Keratinocyte (primary cell): ENCODE results near the gene HNRNPLL.

Experiments used
- CTCF ChIP-seq, 3 experiments: IDR thresholded peaks in 1 of 3; conservative IDR thresholded peaks in 1 of 3; optimal IDR thresholded peaks in 1 of 3; 2 replicates in 2 of 3; 3 replicates in 1 of 3; pipeline versions ENCODE3 to v1.5.1; 2011; ENCODE audit warnings: low read length in 3 of 3, mild to moderate bottlenecking in 3 of 3, moderate library complexity in 2 of 3, control low read depth in 1 of 3, inconsistent platforms in 1 of 3; ENCODE audit not compliant: insufficient read depth in 2 of 3; ENCODE audit errors: extremely low read depth in 1 of 3
- EZH2 ChIP-seq: IDR thresholded peaks from one replicate; pipeline ENCODE4 v1.6.1; 2012; ENCODE audit warnings: inconsistent platforms, mild to moderate bottlenecking, low read length, moderate library complexity

DNA sequence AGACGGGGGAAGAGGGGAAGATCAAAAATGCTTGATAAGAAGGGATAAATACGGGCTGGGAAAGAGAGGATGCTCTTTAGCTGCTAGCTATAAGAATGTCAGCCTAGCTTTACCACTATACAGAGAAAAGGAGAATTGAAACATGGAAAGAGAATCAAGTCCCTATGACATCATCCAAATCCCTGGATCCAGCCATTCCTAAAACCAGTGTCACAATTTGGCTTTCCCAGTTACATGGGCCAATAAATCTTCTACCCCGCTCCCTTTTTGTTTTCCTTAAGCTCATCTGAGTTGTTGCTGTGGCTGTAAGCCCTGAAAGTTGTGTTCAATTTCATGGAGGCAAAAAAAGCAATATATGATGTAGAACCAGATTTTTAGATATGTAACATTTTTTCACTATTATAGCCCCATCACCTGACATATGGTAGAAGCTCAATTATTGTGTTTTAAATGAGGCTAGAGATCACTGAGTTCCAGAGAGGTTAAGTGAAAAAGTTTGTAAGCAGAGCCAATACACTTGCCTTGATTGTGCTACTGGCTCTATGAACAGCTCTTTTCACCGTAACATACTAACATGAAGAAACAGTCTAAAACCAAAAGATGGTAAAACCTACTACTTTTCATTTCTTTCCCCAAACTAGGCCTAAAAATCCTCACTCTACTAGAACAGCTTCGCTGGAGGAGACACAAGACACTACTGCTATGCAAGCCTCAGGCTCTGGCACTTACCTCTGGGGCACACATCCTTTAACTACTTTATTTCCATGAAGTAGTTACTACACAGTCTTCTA is 4.3 kb downstream of the HNRNPLL start:
- TF ChIP-seq CTCF (optimal IDR thresholded peaks at IDR 0.05 in 1 of 3, IDR thresholded peaks at IDR 0.05 in 1 of 3, conservative IDR thresholded peaks at IDR 0.05 in 1 of 3; ENCODE audit: extremely low read depth in 1 of 3, insufficient read depth in 2 of 3, low read length in 3 of 3): no peak
- no peak for TF ChIP-seq EZH2
